ENCODE data around the gene GALNT16.

DNA sequence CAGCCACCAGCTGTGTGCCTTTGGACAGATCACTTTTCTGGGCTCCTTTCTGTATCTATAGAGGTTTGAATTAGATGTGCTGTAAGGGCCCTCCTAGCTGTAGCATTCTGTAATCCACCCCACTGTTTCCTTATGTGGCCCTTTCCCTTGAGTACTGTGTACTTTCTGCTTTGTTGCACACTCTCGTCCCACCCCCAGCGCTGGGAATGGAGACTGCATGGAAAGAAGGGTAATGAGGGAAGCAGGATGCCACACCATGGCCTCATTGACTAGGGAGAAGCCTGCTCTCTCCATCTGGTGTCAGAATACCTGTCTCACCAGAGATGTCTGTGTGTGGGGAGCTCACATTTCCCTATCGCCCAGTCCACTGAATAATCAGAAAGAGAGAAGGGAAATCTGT is 13.6 kb upstream of the GALNT16 start:
- TF ChIP-seq, protein P1, sequence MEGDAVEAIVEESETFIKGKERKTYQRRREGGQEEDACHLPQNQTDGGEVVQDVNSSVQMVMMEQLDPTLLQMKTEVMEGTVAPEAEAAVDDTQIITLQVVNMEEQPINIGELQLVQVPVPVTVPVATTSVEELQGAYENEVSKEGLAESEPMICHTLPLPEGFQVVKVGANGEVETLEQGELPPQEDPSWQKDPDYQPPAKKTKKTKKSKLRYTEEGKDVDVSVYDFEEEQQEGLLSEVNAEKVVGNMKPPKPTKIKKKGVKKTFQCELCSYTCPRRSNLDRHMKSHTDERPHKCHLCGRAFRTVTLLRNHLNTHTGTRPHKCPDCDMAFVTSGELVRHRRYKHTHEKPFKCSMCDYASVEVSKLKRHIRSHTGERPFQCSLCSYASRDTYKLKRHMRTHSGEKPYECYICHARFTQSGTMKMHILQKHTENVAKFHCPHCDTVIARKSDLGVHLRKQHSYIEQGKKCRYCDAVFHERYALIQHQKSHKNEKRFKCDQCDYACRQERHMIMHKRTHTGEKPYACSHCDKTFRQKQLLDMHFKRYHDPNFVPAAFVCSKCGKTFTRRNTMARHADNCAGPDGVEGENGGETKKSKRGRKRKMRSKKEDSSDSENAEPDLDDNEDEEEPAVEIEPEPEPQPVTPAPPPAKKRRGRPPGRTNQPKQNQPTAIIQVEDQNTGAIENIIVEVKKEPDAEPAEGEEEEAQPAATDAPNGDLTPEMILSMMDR (IDR thresholded peaks at IDR 0.05; ENCODE audit: poor library complexity): no peak
- no peak for TF ChIP-seq EZH2 (IDR thresholded peaks at IDR 0.05; ENCODE audit: borderline replicate concordance)
